Pancreas (tissue), 10 donors: Measurements from ENCODE around the gene PPM1M. TPM values are rescaled to one million over a fixed set of nuclear protein-coding genes. Genes with fewer than 3 reads are reported as not detected.

Experiments used
- ATAC-seq, 4 donors: fragments of 200-7000 bp; cut with Tn5 transposase; one replicate each; pipeline versions ENCODE4 v1.8.0 to v1.9.1; 2020; ENCODE audit warnings: mild to moderate bottlenecking in 4 of 4, moderate library complexity in 4 of 4
- DNase-seq, 6 donors: peaks; one replicate each; pipeline ENCODE4 v3.0.0-alpha.2; 2020
- FAIRE-seq: peaks from 2 replicates; lab custom pipeline; 2012; peaks lifted over from hg19 to GRCh38; lab: Jason Lieb, UNC
- H3K27ac ChIP-seq, 4 donors: fragments of 200-600 bp; sonication (generic); 1 replicate in 3 of 4; 2 replicates in 1 of 4; pipeline versions ENCODE4 v1.5.0 to v1.8.0; 2020
- H3K27me3 ChIP-seq, 4 donors: fragments of 200-600 bp; one replicate each; pipeline ENCODE4 v1.8.0; 2021
- H3K36me3 ChIP-seq, 3 donors: fragments of 200-600 bp; sonication (generic) in 1 of 3; one replicate each; pipeline versions ENCODE4 v1.5.0 to v1.8.0; 2020 to 2021
- H3K4me1 ChIP-seq, 3 donors: fragments of 200-600 bp; one replicate each; pipeline ENCODE4 v1.8.0; 2021
- H3K4me3 ChIP-seq, 4 donors: fragments of 200-600 bp; sonication (generic) in 2 of 4; one replicate each; pipeline versions ENCODE4 v1.5.0 to v1.8.0; 2020 to 2021
- H3K9me3 ChIP-seq, 4 donors: fragments of 200-600 bp; one replicate each; pipeline ENCODE4 v1.8.0; 2021
- WGBS, 2 donors: extraction: QIAGEN DNeasy Blood & Tissue Kit; methylation state at CpG; one replicate each; pipeline ENCODE4 v1.1.7; 2013; 5-methylcytosine and 5-hydroxymethylcytosine counted together
- intact Hi-C, 3 donors: fragments of 100-400 bp; cut with DNase I; formaldehyde crosslinking; loops; one replicate each; pipeline versions ENCODE4 v1.11.1 to v1.14.2; 2022
- polyA plus RNA-seq, 2 donors: library from polyadenylated mRNA; stranded (reverse); fragments of 200-250 nt; gene quantifications; one replicate each; pipeline ENCODE4 v1.2.3, GENCODE V29; 2013
- total RNA-seq, 6 donors: library from RNA; stranded (reverse); fragmentation: NEBNext Ultra II Directional in 4 of 6; extraction: Animal tissue kit (Norgen Biotek cat#: 25700) in 4 of 6; gene quantifications; one replicate each; pipeline versions ENCODE4 v1.2.1 to v1.2.4, GENCODE V29; 2021 to 2023
- TF ChIP-seq, protein P1 (sequence below), 4 donors: fragments of 200-600 bp; sonication (generic) in 3 of 4; IDR thresholded peaks; one replicate each; pipeline versions ENCODE4 v1.5.0 to v1.8.0; 2021; ENCODE audit warnings: antibody characterized with exemption in 4 of 4
- donor health status: healthy with polysubstance abuse.
- donor health status: DM: no; HTN: no; CAD: no; lungs with moderate emphysema.
- donor health status: DM: no; HTN: no; CAD: no.
- donor health status: control.
- donor health status: control.
- donor health status: Bipolar disorder and iron deficiency.
- donor health status: DM: yes; HTN: yes; CAD: no.
- donor health status: DM: no; HTN: no; CAD: no.
- donor health status: DM: no; HTN: no; CAD: no.
- donor health status: DM: yes; HTN: yes; CAD: no.

PPM1M gene
- total and polyA plus RNA-seq, 8 donors: 4.0 to 15.2 (median 7.7) TPM

- WGBS, 2 donors: 4 to 8% methylated on average over 7 to 8 of the region's 8 CpGs
- Histone ChIP-seq H3K36me3 (no peaks in the 10 kb centered on the region), H3K27ac (peak overlapping the region; percentile 62 to 89 (median 76)), H3K4me1 (peaks cover 11 to 26% (median 25%) of the 10 kb centered on the region in 3 donors), H3K4me3 (peak overlapping the region in 1 of 4 donors; percentile 97), H3K27me3 (no peaks in the 10 kb centered on the region), H3K9me3 (no peaks in the 10 kb centered on the region)
- TF ChIP-seq, protein P1, sequence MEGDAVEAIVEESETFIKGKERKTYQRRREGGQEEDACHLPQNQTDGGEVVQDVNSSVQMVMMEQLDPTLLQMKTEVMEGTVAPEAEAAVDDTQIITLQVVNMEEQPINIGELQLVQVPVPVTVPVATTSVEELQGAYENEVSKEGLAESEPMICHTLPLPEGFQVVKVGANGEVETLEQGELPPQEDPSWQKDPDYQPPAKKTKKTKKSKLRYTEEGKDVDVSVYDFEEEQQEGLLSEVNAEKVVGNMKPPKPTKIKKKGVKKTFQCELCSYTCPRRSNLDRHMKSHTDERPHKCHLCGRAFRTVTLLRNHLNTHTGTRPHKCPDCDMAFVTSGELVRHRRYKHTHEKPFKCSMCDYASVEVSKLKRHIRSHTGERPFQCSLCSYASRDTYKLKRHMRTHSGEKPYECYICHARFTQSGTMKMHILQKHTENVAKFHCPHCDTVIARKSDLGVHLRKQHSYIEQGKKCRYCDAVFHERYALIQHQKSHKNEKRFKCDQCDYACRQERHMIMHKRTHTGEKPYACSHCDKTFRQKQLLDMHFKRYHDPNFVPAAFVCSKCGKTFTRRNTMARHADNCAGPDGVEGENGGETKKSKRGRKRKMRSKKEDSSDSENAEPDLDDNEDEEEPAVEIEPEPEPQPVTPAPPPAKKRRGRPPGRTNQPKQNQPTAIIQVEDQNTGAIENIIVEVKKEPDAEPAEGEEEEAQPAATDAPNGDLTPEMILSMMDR (IDR thresholded peaks at IDR 0.05): no peak
- ATAC-seq: peak; percentile 67 to 81 (median 76)
- DNase-seq: peak; percentile 70 to 90 (median 82)
- FAIRE-seq: no peak
- intact Hi-C loops: no loop called here
Measured at GRCh38 chr3:52237657-52238172, 7.8 kb upstream of the PPM1M start.

DNA sequence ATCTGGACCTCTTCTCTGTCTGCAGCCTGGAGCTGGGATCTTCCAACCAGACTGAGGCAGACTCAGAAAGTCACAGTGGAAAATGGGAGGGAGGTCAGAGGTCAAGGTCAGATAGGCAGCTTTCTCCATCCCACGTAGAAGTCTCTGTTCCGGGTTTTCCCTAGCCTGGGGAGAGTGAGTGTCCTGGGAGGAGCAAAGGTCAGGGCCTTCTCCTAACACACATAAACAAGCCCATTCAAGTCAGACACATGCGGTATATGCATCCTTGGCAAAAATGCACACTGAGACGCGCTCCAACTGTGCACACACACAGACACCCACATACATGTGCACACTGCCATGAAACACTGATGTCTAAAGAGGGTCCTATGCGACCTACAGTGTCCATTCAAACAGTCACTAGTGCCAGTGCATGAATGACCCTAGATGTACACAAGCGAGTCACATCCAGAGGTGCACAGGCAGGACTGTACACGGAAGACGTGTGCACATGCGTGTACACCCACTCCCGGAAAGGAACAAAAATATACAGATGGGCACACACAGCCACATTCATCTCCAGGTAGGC is 7.3 kb upstream of the PPM1M start:
- 22 to 29% methylated on average over 11 of the region's 11 CpGs for WGBS, 2 donors
- peak; percentile 1 to 10 (median 4) for ATAC-seq
- Histone ChIP-seq H3K27ac (peak overlapping the region; percentile 69 to 89 (median 76)), H3K9me3 (no peaks in the 10 kb centered on the region), H3K36me3 (no peaks in the 10 kb centered on the region), H3K4me1 (peaks cover 11 to 26% (median 25%) of the 10 kb centered on the region in 3 donors), H3K27me3 (no peaks in the 10 kb centered on the region), H3K4me3 (peak overlapping the region; percentile 61 to 97 (median 77))
- TF ChIP-seq, protein P1 (IDR thresholded peaks at IDR 0.05): no peak
- FAIRE-seq: no peak
- no peak for DNase-seq
- intact Hi-C loops: no loop called here

- peaks cover 11 to 26% (median 25%) of the 10 kb centered on the region in 3 donors for H3K4me1 ChIP-seq
- no peaks in the 10 kb centered on the region for H3K9me3 ChIP-seq
- DNase-seq (peak; percentile 61 to 88 (median 76)), FAIRE-seq (no peak), ATAC-seq (peak; percentile 83 to 91 (median 87))
- peak within 1 kb of the TSS; percentile 69 to 89 (median 76) for H3K27ac ChIP-seq
- WGBS, 2 donors: 1% methylated on average over 76 to 92 of the region's 92 CpGs
- H3K4me3 ChIP-seq: peak within 1 kb of the TSS; percentile 61 to 97 (median 77)
- H3K27me3 ChIP-seq: no peaks in the 10 kb centered on the region
- intact Hi-C loops: no loop called here
- TF ChIP-seq, protein P1 (IDR thresholded peaks at IDR 0.05): peak in 1 of 4 donors; percentile 17
- H3K36me3 ChIP-seq: no peaks in the 10 kb centered on the region
Measured at GRCh38 chr3:52238761-52239701, 6.5 kb upstream of the PPM1M start, which contains the start of gene TWF2. TSS of gene TWF2 (minus strand) at chr3:52239158. CDS start at chr3:52239016, 142 bp downstream.

DNA sequence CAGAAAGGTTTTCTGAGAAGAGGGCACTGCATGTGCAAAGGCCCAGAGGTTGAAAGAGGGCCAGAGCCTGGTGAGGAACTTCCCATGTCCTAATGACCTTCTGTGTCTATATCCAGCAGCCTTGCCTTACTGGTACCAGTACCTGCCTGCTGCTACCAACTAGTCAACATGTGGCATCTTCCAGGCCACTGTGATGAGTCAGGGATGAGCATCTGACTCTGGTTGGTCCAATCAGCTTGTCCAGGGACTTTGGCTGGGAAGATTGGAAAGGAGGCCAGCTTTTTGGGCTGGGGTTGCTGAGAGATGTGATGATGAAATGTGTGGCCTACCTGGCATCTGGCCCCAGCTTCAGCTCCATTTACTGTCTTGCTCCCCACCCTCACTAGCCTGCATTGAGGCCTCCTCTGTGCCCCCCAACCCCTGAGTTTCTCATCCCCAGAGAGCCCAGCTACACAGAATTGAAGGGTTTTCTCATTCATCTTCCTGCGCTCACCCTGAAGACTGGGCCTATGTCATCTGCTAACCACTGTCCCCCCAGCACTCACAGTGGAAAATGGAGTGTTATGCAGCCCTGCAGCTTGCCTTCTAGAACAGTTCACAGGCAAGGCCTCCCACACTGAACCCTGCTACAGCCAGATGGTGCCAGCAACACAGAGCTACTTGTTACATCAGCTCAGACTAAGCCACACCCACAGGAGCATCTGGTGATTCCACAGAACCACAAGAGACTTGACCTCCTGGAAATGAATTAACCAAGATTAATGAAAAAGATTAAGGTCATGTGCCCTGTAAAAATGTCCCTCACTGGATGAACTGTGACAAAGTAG is 5.3 kb upstream of the PPM1M start:
- intact Hi-C loops: no loop called here
- Histone ChIP-seq H3K4me1 (peaks cover 11 to 29% (median 25%) of the 10 kb centered on the region in 3 donors), H3K36me3 (no peaks in the 10 kb centered on the region), H3K4me3 (peak overlapping the region in 2 of 4 donors; percentile 61 to 97), H3K27ac (peak overlapping the region in 1 of 4 donors; percentile 82), H3K9me3 (no peaks in the 10 kb centered on the region), H3K27me3 (no peaks in the 10 kb centered on the region)
- peak in 2 of 4 donors; percentile 9 to 19 for ATAC-seq
- no peak for FAIRE-seq
- peak in 4 of 6 donors; percentile 17 to 63 (median 36) for DNase-seq
- WGBS, 2 donors: 100% methylated on average over 1 of the region's 1 CpG
- TF ChIP-seq, protein P1 (IDR thresholded peaks at IDR 0.05): no peak
